HG02943 (cell line): Measurements from ENCODE around the gene TINAGL1.
"Not testable (repeated sequence)": the region's sequence is repeated elsewhere in the genome, so short reads cannot be mapped to it uniquely, and the experiment has no call there.

Experiments
- ATAC-seq: cut with Tn5 transposase; IDR thresholded peaks from one replicate; pipeline ENCODE4 v1.9.1; 2021; ENCODE audit warnings: mild to moderate bottlenecking, low read depth, moderate library complexity; ENCODE audit not compliant: unreplicated experiment

TINAGL1 gene

DNA sequence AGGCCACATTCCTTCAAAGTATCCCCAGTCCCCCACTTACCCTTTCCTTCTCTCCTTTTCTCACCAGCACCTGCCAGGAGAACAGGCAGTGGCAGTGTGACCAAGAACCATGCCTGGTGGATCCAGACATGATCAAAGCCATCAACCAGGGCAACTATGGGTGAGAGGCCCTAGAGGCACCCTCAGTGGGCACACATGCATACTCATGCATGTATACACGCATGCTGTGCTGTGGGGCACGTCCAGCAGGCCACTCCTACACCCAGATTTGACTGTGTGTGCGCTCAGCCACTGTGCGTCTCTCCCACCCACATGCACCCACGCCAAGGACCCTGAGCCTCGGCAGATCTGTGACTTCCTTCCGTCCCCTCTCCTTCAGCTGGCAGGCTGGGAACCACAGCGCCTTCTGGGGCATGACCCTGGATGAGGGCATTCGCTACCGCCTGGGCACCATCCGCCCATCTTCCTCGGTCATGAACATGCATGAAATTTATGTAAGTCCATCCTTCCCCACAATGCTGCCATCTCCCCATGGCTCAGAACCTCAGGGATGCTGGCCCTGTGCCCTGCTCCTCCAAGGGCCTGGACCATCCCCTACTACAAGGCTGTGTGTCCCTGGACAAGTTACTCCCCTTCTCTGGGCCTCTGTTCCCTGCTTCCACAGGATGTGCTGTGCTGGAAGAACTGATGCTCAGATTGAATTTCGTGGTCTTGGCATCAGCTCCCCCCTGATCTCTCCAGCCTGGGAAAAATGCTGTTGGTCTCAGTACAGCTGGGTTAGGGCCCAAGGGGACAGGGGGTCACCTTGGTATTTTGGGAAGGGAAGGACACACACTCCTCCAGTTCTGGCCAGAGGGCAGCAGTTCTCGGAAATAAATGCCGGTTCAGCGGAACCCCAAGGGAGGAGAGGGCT lies 7.0 kb downstream of the TINAGL1 start:
- ATAC-seq, result no peak

DNA sequence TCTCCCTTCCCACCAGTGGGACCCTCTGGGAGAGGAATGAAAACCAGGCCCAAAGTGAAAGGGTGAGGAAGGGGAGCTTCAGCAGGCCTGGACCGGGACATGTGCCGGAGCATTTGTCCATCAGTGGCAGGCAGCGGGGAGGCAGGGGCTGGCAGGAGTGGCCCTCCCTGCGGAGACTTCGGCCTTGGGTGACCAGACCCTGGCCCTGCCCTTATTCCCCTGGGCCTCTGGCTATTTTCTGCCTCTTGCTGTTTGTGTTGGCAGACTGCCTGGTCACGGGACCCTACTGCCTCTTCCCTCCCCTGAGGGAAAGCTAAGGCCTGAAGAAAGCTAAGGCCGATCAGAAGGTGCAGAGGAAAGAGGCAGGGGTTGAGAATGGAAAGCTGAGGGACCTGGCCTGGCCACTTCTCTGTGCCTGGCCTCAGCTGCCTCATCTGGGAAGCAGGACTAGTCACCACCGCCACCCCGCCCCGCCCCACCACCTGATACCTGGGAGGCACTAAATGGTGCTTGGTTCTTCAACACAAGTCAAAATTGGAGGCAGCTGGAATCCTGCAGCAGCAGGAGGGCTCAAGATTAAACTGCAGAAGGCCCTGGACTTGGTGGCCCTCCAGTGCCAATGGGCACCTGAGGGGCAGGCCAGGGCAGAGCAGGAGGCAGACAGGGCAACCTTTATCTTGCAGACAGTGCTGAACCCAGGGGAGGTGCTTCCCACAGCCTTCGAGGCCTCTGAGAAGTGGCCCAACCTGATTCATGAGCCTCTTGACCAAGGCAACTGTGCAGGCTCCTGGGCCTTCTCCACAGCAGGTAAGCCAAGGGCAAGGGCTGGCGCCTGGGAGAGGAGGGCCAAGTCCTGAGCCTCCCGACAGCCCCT lies 7.9 kb downstream of the TINAGL1 start:
- ATAC-seq, result no peak

DNA sequence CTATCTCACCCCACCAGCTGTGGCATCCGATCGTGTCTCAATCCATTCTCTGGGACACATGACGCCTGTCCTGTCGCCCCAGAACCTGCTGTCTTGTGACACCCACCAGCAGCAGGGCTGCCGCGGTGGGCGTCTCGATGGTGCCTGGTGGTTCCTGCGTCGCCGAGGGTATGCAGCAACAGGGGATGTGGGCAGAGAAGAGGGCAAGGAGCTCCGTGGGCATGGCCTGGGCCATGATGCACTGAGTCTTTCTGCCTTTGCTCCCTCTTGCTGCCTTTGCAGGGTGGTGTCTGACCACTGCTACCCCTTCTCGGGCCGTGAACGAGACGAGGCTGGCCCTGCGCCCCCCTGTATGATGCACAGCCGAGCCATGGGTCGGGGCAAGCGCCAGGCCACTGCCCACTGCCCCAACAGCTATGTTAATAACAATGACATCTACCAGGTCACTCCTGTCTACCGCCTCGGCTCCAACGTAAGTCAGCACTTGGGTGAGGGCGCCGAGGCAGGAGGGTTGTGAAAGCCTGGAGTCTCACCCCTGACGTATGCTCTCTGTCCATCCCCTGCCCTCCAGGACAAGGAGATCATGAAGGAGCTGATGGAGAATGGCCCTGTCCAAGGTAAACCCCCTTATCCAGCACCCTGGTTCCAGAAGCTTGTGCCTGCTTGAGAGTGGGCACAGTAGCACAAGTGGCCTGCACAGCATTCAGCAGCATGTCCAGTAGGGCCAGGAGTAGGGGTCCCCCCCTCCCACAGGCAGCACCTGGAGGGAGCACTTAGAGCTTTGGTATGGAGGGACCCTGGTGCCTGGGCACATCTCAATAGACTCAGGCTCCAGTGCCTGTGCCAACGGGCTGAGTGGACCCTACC lies 8.8 kb downstream of the TINAGL1 start:
- no peak for ATAC-seq

DNA sequence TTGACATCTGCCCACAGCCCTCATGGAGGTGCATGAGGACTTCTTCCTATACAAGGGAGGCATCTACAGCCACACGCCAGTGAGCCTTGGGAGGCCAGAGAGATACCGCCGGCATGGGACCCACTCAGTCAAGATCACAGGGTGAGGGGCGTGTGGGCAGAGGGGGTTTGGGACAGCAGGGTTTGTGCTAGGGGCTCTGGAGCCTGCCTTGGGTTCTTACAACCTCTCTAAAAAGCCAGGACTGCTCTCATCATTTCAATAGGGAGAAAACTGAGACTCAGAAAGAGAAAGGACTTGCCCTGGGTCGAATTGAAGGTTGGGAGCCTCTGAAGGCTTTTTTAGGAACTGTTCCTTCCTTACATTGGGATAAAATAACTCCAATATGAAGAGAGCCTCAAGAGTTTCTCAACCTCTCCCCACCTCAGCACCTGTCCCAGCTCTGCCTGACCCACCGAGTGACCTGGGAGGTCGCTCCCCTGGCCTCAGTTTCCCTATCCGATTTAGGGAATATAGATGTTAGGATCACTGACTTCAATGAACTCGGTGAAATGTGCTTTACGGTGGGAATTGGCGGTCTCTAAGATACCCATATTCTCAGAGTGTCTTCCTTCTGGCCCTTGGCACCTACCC lies 9.5 kb downstream of the TINAGL1 start:
- ATAC-seq, result no peak

DNA sequence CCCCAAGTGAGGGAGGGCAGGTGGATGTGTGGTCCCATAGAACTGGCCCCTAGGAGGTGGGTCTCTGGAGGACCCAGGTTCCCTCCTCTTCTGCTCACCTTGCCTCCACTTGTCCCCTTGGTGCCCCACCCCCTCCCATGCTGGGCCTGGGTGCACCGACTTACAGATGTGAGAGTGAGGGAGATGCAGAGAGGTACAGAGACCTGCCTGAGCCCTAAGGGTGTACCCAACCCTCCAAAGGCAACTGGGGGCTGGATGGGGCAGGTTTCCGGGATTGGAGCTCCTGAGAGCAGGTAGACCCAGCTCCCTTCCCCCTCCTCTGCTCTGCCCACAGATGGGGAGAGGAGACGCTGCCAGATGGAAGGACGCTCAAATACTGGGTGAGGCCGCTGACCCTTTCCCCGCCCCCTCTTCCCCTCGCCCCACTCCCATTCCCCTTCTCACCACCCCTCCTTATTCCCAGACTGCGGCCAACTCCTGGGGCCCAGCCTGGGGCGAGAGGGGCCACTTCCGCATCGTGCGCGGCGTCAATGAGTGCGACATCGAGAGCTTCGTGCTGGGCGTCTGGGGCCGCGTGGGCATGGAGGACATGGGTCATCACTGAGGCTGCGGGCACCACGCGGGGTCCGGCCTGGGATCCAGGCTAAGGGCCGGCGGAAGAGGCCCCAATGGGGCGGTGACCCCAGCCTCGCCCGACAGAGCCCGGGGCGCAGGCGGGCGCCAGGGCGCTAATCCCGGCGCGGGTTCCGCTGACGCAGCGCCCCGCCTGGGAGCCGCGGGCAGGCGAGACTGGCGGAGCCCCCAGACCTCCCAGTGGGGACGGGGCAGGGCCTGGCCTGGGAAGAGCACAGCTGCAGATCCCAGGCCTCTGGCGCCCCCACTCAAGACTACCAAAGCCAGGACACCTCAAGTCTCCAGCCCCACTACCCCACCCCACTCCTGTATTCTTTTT lies 10.3 kb downstream of the TINAGL1 start:
- no peak for ATAC-seq

DNA sequence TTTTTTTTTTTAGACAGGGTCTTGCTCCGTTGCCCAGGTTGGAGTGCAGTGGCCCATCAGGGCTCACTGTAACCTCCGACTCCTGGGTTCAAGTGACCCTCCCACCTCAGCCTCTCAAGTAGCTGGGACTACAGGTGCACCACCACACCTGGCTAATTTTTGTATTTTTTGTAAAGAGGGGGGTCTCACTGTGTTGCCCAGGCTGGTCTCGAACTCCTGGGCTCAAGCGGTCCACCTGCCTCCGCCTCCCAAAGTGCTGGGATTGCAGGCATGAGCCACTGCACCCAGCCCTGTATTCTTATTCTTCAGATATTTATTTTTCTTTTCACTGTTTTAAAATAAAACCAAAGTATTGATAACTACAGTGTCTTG lies 11.0 kb downstream of the TINAGL1 start:
- not testable (repeated sequence) for ATAC-seq

DNA sequence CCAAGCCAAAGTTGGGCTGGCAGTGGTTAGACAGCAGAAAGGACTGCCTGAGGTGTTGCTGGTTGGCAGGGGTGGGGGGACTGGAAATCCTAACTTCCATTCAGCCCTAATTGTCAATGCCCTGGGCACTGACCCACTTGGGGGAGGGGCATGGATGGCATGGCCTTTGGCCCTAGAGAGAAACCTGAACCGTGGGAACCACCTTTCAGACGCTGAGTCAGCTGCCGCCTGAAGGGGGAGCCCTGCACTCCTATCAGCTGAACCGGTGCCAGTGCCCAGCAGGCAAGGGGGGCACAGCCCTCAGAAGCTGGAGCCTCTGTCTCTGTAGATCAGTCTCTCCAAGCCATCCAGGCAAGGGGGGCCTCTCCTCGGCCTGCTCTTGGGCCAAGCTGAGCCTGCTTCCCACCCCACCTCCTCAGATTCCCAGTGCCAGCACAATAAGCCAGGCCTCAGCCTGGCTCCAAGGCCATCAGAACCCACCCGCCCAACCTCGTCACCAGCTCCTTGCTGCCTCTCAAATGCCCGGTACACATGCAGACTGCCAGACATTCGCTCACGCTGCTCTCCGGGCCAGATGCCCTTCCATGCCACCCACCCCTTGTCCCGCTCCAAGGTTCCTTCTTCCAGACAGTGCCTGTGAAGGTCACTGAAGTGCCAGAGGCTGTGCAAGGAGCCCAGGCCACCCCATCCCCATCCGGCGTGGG lies 11.6 kb downstream of the TINAGL1 start:
- ATAC-seq, result no peak

DNA sequence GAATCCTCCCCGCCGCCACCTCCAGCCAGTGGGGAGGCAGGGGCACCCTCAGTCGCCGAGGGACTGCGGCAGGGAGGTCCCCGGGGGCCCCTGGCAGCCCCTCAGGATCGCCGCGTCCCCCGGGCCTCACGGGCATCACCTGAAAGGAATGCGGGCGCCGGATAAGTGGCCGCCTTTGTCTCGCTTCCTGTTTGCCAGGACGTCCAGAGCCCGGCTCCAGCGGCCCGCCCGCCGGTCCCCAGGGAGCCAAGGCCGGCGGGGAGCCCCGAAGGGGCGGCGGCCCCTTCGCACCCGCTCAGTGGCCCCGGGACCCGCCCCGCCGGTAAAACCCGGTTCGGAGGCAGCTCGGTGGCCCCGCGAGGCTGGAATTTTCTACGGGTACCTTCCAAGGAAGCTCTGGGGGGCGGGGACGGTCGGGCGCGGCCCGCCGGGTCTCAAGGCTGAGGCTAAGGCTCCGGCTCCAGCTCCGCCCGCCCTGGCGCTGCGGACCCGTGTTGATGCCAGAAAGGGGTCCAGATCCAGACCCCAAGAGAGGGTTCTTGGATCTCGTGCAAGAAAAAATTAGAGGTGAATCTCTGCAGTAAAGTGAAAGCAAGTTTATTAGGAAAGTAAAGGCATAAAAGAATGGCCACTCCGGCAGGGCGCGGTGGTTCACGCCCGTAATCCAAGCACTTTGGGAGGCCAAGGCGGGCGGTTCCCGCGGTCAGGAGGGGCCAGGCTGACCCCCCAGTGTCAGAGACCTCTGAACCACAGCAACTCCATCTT lies 12.6 kb downstream of the TINAGL1 start:
- no peak for ATAC-seq

DNA sequence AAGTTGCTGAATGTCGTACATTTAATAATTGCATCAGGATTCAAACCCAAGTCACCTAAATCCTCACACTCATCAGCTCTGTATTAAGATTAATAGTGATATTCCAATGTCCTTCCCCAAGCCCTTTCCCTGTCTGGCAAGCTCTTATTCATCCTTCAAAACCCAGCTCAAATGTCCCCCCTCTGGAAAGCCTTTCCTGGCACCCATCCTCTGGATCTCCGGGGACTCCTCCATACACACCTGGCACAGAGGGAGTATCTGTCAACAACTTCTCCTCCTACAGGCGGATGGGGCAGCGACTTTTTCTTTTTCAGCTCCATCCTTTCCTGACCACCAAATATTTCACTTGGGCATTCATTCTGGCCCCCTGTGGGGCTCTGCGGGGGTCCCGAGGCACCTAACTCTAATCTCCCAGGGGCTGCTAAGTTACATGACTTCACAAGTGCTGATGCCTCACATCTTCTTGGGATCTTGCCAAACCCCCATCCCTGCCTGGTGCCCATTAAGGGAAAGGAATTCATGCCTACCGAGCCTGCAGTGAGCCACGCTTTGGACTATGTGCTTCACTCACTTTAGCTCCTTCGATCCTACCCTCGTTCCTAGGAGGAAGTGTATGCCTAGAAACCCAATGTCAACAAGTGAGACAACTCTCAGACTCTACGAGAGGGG lies 15.2 kb downstream of the TINAGL1 start:
- ATAC-seq, result no peak

DNA sequence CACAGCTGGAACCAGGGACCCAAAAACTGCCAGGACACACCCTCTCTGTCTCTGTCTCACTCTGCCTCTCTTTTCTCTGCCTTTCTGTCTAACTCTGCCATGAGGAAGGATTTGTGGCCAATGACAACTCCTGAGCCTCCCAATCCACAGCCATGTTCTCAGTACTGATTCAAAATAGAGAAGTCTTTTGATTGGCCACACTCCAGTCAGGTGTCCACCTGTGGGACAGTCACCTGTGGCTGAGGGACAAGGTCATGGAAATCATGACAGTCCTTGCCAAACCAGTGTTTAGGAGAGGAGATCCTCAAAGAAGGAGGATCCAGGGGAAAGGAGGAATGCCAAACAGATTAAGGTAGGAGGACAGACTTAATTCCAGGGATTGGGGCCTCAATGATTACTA lies 15.8 kb downstream of the TINAGL1 start:
- no peak for ATAC-seq

DNA sequence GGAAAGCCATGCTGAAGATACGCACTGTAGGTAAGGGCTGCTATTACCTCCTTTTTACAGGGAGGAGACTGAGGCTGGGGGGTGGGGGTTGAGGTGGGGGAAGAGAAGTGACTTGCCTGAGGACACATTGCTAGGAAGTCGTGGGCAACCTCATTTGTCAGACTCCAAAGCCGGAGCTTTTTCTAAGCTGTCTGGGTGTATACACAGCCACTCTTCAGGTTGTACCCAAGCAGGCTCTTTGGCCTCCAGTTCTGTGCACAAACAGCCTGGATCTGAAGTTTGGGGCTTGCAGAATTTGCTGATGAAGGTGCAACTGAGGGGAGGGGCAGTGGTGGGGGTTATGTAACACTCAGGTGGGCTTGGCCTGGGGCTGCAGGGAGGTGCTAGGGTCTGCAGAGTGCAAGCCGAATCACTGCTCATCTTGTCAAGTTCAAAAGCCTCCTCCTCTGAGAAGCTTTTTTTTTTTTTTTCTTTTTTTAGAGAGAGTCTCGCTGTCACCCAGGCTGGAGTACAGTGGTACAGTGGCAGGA lies 16.9 kb downstream of the TINAGL1 start:
- ATAC-seq, result no peak

DNA sequence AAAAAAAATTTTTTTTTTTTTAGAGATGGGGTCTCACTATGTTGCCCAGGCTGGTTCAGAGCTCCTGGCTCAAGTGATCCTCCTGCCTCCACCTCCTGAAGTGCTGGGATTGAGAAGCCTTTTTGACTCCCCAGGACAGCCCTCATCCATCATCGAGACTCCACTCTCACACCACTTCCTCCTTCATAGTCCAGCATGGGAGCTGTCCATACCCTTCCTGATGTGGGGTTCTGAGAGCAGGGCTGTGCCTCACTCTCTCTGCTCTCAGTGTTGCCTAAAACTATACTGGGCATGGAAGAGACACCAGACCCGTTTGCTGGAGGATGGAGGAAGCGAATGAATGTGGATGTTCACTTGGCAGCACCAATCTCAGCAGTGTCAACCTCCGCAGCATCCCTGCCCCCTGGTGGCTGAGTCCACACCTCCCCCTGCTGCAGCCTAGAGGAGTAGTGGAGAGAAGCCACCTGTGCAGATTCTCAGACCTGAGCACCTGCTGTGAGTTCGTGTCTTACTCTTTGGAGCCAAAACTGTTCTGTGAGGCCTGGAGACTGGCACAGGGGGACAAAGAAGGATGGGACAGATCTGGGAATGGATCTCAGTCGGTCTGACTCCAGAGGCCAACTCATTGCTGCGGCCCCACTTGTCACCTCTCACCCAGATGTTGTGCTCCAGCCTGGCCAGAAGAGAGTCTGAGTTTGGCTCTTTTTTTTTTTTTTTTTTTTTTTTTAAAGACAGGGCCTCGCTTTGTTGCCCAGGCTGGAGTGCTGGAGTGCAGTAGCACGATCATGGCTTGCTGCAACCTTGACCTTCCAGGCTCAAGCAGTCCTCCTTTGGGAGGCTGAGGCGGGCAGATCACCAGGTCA lies 17.7 kb downstream of the TINAGL1 start:
- no peak for ATAC-seq

DNA sequence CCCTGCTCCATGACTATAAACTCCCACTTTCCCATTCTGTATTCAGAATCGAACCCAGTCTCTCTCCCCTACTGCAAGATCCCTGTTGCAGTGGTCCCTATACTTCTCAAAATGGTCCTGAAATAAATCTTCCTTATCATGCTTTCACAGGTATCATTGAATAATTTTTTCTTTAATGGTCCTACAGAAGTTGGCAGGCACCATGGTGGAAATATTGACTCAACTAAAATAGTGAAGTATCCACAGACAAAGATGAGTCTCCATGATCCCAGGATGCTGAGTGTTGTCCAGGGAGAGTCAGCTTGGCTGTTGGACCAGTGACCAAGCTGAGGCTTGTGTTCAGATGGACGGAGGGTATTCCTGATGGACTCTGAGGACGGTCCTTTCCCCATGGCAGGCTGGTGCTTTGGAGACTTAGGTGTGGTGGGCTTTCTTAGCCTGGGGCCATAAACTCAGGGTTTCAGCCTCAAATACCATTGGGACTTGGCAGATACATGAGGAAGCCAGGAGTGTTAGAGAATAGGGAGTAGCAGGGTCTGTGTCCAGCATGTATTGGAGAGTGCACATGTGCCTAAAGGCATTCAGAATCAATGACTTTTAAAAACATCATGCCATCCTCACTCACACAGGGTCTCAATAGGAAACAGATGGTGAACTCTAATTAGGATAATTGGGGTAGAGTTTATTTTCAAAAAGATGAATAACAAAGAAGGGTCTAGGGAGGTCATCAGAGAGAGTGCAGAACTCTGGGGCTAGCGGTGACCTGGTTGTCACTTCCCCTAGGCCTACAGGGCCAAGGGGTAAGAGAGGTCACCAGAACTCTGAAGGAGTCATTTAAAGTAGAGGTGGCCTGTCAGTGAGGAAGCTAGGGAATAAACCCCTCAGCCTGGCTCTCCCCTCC lies 19.8 kb downstream of the TINAGL1 start:
- ATAC-seq, result no peak

DNA sequence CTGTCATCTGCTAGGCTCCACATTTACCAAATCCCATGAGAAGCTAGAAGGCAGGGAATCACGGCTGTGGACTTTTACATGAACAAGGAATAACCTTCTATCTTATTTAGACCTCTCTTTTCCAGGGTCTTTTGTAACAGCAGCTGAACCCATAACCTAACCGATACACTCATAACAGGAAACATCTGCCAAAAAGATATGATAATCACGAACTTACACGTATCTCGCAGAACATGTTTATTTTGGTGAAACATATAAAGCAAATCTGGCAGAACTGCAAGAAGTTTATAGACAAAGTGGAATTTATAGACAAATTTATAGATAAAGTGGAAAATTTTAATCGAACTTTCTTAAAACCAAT lies 20.4 kb downstream of the TINAGL1 start:
- no peak for ATAC-seq

DNA sequence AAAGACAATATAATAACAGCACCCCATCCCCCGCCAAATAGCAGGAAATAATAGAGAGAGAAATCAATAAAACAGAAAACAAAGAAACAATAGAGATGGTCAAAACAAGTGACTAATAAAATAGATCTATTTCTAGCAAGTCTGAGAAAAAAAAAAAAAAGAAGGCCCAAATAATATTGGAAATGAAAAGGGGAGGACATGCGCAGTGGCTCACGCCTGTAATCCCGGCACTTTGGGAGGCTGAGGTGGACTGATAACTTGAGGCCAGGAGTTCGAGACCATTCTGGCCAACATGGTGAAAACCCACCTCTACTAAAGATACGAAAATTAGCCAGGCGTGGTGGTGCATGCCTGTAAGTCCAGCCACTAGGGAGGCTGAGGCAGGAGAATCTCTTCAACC lies 22.7 kb downstream of the TINAGL1 start:
- no peak for ATAC-seq
